ENCODE data around the gene DMP1.

DNA sequence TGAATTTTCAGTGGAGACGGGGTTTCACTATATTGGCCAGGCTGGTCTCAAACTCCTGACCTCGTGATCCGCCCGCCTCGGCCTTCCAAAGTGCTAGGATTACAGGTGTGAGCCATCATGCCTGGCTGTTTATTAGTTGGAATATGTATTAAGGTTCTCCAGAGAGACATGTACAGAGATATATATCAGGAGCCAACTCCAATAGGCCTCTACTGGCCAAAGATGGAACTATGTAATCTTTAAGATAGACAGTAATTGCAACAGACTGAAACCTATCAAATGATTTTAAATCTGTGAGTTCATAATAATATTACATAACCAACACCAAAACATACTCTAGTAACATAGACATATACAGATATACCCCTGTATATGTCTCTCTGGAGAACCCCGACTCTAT lies 5.8 kb upstream of the DMP1 start:
- TF ChIP-seq SPI1 (IDR thresholded peaks at IDR 0.05; ENCODE audit: low read depth, low read length) (no peak), POLR2A (IDR thresholded peaks at IDR 0.05; ENCODE audit: low read depth, low read length) (no peak), TAF1 (IDR thresholded peaks at IDR 0.05; ENCODE audit: low read depth, low read length) (no peak)
